Upper lobe of left lung (tissue), 6 donors: ENCODE measurements around the gene DLEC1. TPM values are rescaled to one million over a fixed set of nuclear protein-coding genes. Genes with fewer than 3 reads are reported as not detected.

ENCODE experiments used
- ATAC-seq, 2 donors: fragments of 200-7000 bp; cut with Tn5 transposase; one replicate each; pipeline ENCODE4 v1.9.1; 2022; ENCODE audit warnings: mild to moderate bottlenecking in 2 of 2, moderate library complexity in 2 of 2; ENCODE audit not compliant: low FRiP score in 2 of 2
- DNase-seq, 2 donors: peaks; one replicate each; pipeline ENCODE4 v3.0.0-alpha.2; 2019 to 2020
- H3K27ac ChIP-seq, 4 donors: fragments of 200-600 bp; sonication (generic); one replicate each; pipeline ENCODE4 v1.5.1; 2016 to 2019
- H3K27me3 ChIP-seq, 4 donors: fragments of 200-600 bp; sonication (generic); one replicate each; pipeline ENCODE4 v1.5.1; 2017 to 2019
- H3K36me3 ChIP-seq, 4 donors: fragments of 200-600 bp; sonication (generic); one replicate each; pipeline ENCODE4 v1.5.1; 2016 to 2019
- H3K4me1 ChIP-seq, 4 donors: fragments of 200-600 bp; sonication (generic); one replicate each; pipeline ENCODE4 v1.5.1; 2018 to 2019
- H3K4me3 ChIP-seq, 4 donors: fragments of 200-600 bp; sonication (generic); one replicate each; pipeline ENCODE4 v1.5.1; 2017 to 2019; ENCODE audit warnings: mild to moderate bottlenecking in 2 of 4, moderate library complexity in 1 of 4
- H3K9me3 ChIP-seq, 4 donors: fragments of 200-600 bp; sonication (generic); one replicate each; pipeline ENCODE4 v1.5.1; 2018 to 2019
- CTCF ChIP-seq, 6 experiments: fragments of 450-650 bp in 4 of 6; fragments of 200-600 bp in 2 of 6; sonication (generic) in 2 of 6; IDR thresholded peaks; one replicate each; pipeline ENCODE4 v1.5.1; 2016 to 2019; ENCODE audit warnings: antibody characterized with exemption in 6 of 6
- EP300 ChIP-seq, 4 donors: sonication (generic); formaldehyde crosslinking; IDR thresholded peaks; one replicate each; pipeline ENCODE4 v1.5.1; 2017; ENCODE audit warnings: antibody characterized with exemption in 4 of 4, control low read depth in 2 of 4
- POLR2A ChIP-seq, 4 donors: fragments of 450-650 bp; IDR thresholded peaks; one replicate each; pipeline ENCODE4 v1.5.1; 2016 to 2017; ENCODE audit warnings: antibody characterized with exemption in 4 of 4, mild to moderate bottlenecking in 2 of 4
- POLR2AphosphoS5 ChIP-seq, 2 donors: sonication (generic); formaldehyde crosslinking; IDR thresholded peaks; one replicate each; pipeline ENCODE4 v1.5.1; 2017; ENCODE audit warnings: antibody characterized with exemption in 2 of 2
- WGBS, 2 donors: methylation state at CpG; one replicate each; pipeline ENCODE4 v1.1.5; 2017 to 2018; 5-methylcytosine and 5-hydroxymethylcytosine counted together
- total RNA-seq, 6 donors: library from RNA; depleted of rRNA in 4 of 6; stranded (reverse); fragments of >200 nt in 4 of 6; gene quantifications; one replicate each; pipeline versions ENCODE4 v1.1.0 to v1.2.1, GENCODE V29; 2016 to 2021
- donor health status: DM: no; HTN: no; CAD: no; lungs with moderate emphysema.
- donor health status: DM: no; HTN: yes; CAD: no; lungs with severe emphysema.

DLEC1 gene
- total RNA-seq, 6 donors from 2014 or later = 2.3 to 34.8 (median 14.3) TPM

- ATAC-seq = no peak
- H3K27me3 ChIP-seq = no peaks in the 10 kb centered on the region
- H3K4me3 ChIP-seq = no peak overlapping the region
- H3K36me3 ChIP-seq = no peaks in the 10 kb centered on the region
- TF ChIP-seq POLR2A (IDR thresholded peaks at IDR 0.05) (no peak), POLR2AphosphoS5 (IDR thresholded peaks at IDR 0.05) (no peak), CTCF (IDR thresholded peaks at IDR 0.05) (no peak), EP300 (IDR thresholded peaks at IDR 0.05) (no peak)
- no peaks in the 10 kb centered on the region for H3K9me3 ChIP-seq
- no peak for DNase-seq
- WGBS, 2 donors = 83 to 85% methylated on average over 4 of the region's 4 CpGs
- no peak overlapping the region for H3K27ac ChIP-seq
- peaks cover 14 to 29% (median 23%) of the 10 kb centered on the region in 4 donors for H3K4me1 ChIP-seq
Measured at GRCh38 chr3:38167591-38167990, 128.6 kb downstream of the DLEC1 start.

- no peak for DNase-seq
- no peak for ATAC-seq
- Histone ChIP-seq H3K27ac (no peak overlapping the region), H3K4me3 (no peak overlapping the region), H3K36me3 (no peaks in the 10 kb centered on the region), H3K27me3 (no peaks in the 10 kb centered on the region), H3K4me1 (peaks cover 14 to 29% (median 24%) of the 10 kb centered on the region in 4 donors), H3K9me3 (no peaks in the 10 kb centered on the region)
- WGBS, 2 donors = 94 to 95% methylated on average over 4 of the region's 4 CpGs
- TF ChIP-seq POLR2A (IDR thresholded peaks at IDR 0.05) (no peak), CTCF (IDR thresholded peaks at IDR 0.05) (no peak)
Measured at GRCh38 chr3:38168151-38169026, 129.4 kb downstream of the DLEC1 start.

- TF ChIP-seq POLR2AphosphoS5 (IDR thresholded peaks at IDR 0.05) (no peak), CTCF (IDR thresholded peaks at IDR 0.05) (no peak), POLR2A (IDR thresholded peaks at IDR 0.05) (no peak), EP300 (IDR thresholded peaks at IDR 0.05) (no peak)
- H3K4me3 ChIP-seq = no peak overlapping the region
- ATAC-seq (no peak), DNase-seq (no peak)
- H3K36me3 ChIP-seq = no peaks in the 10 kb centered on the region
- 77 to 94% methylated on average over 1 of the region's 1 CpG for WGBS, 2 donors
- H3K27ac ChIP-seq = no peak overlapping the region
- H3K4me1 ChIP-seq = peaks cover 14 to 28% (median 25%) of the 10 kb centered on the region in 4 donors
- H3K27me3 ChIP-seq = no peaks in the 10 kb centered on the region
- no peaks in the 10 kb centered on the region for H3K9me3 ChIP-seq
Measured at GRCh38 chr3:38169027-38169317, 130.0 kb downstream of the DLEC1 start.

- H3K27me3 ChIP-seq = no peaks in the 10 kb centered on the region
- no peaks in the 10 kb centered on the region for H3K36me3 ChIP-seq
- TF ChIP-seq EP300 (IDR thresholded peaks at IDR 0.05) (no peak), POLR2AphosphoS5 (IDR thresholded peaks at IDR 0.05) (no peak), CTCF (IDR thresholded peaks at IDR 0.05) (no peak), POLR2A (IDR thresholded peaks at IDR 0.05) (no peak)
- H3K27ac ChIP-seq = no peak overlapping the region
- no peaks in the 10 kb centered on the region for H3K9me3 ChIP-seq
- DNase-seq = no peak
- peaks cover 14 to 30% (median 20%) of the 10 kb centered on the region in 4 donors for H3K4me1 ChIP-seq
- ATAC-seq = no peak
- no peak overlapping the region for H3K4me3 ChIP-seq
- 89 to 91% methylated on average over 4 of the region's 4 CpGs for WGBS, 2 donors
Measured at GRCh38 chr3:38170722-38171121, 131.7 kb downstream of the DLEC1 start.

GRCh38 chr3:38171622-38172021, 132.6 kb downstream of the DLEC1 start:
- Histone ChIP-seq H3K4me3 (no peak overlapping the region), H3K27ac (no peak overlapping the region), H3K36me3 (no peaks in the 10 kb centered on the region), H3K9me3 (no peaks in the 10 kb centered on the region), H3K27me3 (no peaks in the 10 kb centered on the region), H3K4me1 (peaks cover 6 to 23% (median 15%) of the 10 kb centered on the region in 4 donors)
- TF ChIP-seq POLR2AphosphoS5 (IDR thresholded peaks at IDR 0.05) (no peak), CTCF (IDR thresholded peaks at IDR 0.05) (no peak), POLR2A (IDR thresholded peaks at IDR 0.05) (no peak), EP300 (IDR thresholded peaks at IDR 0.05) (no peak)
- DNase-seq (no peak), ATAC-seq (no peak)
- 85 to 90% methylated on average over 2 of the region's 2 CpGs for WGBS, 2 donors
